ENCODE results near the gene CINP.
"Not testable (repeated sequence)": the region's sequence is repeated elsewhere in the genome, so short reads cannot be mapped to it uniquely, and the experiment has no call there.

The CINP gene

GRCh38 chr14:102319351-102320032, 43.2 kb downstream of the CINP start, which contains the start of gene ZNF839:
Gene ZNF839 (plus strand): TSS chr14:102319746. CDS start chr14:102319766, 20 bp downstream.
- DNase-seq: peak; percentile 91

- DNase-seq: no peak
These were observed 43.9 kb downstream of the CINP start for GRCh38 chr14:102318781-102319276.

- DNase-seq: no peak
These were observed 45.0 kb downstream of the CINP start for GRCh38 chr14:102317564-102318248.

GRCh38 chr14:102316743-102317563, 45.7 kb downstream of the CINP start:
- DNase-seq: peak; percentile 96

- peak; percentile 24 for DNase-seq
These were observed 46.4 kb downstream of the CINP start for GRCh38 chr14:102316338-102316742.

- no peak for DNase-seq
These were observed 47.6 kb downstream of the CINP start for GRCh38 chr14:102315121-102315520.

GRCh38 chr14:102314242-102315011, 48.3 kb downstream of the CINP start:
- DNase-seq: peak; percentile 71

- peak; percentile 96 for DNase-seq
These were observed 57.8 kb downstream of the CINP start, which contains the start of gene MOK for GRCh38 chr14:102304611-102305506. Gene MOK (minus strand): TSS chr14:102305164. CDS start chr14:102304968, 196 bp downstream.

- no peak for DNase-seq
These were observed 59.0 kb downstream of the CINP start for GRCh38 chr14:102303664-102304063.

GRCh38 chr14:102298303-102299070, 64.2 kb downstream of the CINP start:
- not testable (repeated sequence) for DNase-seq

Measured in activated T-cell treated with anti-CD3 and anti-CD28 coated beads for 4 hours (primary cell).